Astrocyte (in vitro differentiated cells and primary cell): ENCODE measurements around the gene SOCS1.

Experiments
- EZH2 ChIP-seq: IDR thresholded peaks from 2 replicates; pipeline ENCODE4 v1.6.1; 2012; ENCODE audit warnings: mild to moderate bottlenecking, low read length, inconsistent platforms; ENCODE audit not compliant: insufficient read depth
- TF ChIP-seq, protein P1 (sequence below): IDR thresholded peaks from 2 replicates; pipeline ENCODE4 v1.5.1; 2011; ENCODE audit warnings: low read depth, mild to moderate bottlenecking, inconsistent platforms, low read length, moderate library complexity; ENCODE audit not compliant: insufficient read depth

DNA sequence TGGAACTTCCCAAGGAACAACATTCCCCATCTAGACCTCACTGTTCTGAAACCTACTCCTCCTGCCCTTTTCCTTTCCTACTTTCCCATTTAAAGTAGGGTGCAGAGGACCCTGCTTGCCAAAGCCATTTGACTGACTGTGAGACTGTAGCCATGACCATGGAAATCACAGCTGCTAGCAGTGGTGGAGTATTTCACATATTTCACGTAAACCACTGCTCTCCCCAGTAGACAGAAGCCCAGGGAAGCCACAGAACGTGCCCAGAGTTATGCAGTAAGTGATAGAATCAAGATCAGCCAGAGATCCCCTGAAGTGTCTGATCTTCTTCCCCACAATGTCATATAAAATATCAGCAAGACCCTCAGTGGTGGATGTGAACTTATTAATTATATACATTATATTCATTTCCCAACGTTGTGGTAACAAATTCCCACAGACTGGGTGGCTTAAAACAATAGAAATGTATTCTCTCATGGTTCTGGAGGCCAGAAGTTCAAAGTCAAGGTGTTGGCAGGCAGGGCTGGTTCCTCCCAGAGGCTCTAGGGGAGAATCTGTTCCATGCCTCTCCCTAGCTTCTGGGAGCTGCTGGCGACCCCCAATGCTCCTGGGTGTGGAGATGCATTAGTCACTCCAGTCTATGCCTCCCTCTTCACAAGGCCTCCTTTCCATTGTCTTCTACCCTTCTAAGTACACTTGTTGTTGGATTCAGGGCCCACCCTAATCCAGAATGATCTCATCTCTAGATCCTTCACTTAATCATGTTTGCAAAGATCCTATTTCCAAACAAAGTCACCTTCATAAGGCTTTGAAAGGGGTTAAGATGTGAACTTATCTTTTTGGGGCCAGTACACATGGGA lies 45.9 kb upstream of the SOCS1 start:
- TF ChIP-seq EZH2: no peak
- TF ChIP-seq, protein P1, sequence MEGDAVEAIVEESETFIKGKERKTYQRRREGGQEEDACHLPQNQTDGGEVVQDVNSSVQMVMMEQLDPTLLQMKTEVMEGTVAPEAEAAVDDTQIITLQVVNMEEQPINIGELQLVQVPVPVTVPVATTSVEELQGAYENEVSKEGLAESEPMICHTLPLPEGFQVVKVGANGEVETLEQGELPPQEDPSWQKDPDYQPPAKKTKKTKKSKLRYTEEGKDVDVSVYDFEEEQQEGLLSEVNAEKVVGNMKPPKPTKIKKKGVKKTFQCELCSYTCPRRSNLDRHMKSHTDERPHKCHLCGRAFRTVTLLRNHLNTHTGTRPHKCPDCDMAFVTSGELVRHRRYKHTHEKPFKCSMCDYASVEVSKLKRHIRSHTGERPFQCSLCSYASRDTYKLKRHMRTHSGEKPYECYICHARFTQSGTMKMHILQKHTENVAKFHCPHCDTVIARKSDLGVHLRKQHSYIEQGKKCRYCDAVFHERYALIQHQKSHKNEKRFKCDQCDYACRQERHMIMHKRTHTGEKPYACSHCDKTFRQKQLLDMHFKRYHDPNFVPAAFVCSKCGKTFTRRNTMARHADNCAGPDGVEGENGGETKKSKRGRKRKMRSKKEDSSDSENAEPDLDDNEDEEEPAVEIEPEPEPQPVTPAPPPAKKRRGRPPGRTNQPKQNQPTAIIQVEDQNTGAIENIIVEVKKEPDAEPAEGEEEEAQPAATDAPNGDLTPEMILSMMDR: no peak
